Fibroblast of villous mesenchyme (primary cell): ENCODE data around the gene FRMD1. TPM values are rescaled to one million over a fixed set of nuclear protein-coding genes. Genes with fewer than 3 reads are reported as not detected.

Source experiments
- DNase-seq: peaks from one replicate; pipeline ENCODE4 v3.0.0-alpha.2; 2010; ENCODE audit warnings: low read depth
- H3K4me3 ChIP-seq: 2 replicates; pipeline ENCODE4 v1.5.1; 2011; ENCODE audit warnings: low read depth, mild to moderate bottlenecking, low read length
- total RNA-seq: library from RNA; depleted of rRNA; stranded (reverse); fragments of >200 nt; gene quantifications from 2 replicates; pipeline ENCODE4 v1.2.3, GENCODE V29; 2012
- TF ChIP-seq, protein P1 (sequence below): IDR thresholded peaks from 2 replicates; pipeline ENCODE4 v1.5.1; 2012; ENCODE audit warnings: low read depth, mild to moderate bottlenecking, low read length; ENCODE audit not compliant: insufficient read depth

The FRMD1 gene
- total RNA-seq, 1 donor: not detected

- no peak for DNase-seq
- TF ChIP-seq, protein P1, sequence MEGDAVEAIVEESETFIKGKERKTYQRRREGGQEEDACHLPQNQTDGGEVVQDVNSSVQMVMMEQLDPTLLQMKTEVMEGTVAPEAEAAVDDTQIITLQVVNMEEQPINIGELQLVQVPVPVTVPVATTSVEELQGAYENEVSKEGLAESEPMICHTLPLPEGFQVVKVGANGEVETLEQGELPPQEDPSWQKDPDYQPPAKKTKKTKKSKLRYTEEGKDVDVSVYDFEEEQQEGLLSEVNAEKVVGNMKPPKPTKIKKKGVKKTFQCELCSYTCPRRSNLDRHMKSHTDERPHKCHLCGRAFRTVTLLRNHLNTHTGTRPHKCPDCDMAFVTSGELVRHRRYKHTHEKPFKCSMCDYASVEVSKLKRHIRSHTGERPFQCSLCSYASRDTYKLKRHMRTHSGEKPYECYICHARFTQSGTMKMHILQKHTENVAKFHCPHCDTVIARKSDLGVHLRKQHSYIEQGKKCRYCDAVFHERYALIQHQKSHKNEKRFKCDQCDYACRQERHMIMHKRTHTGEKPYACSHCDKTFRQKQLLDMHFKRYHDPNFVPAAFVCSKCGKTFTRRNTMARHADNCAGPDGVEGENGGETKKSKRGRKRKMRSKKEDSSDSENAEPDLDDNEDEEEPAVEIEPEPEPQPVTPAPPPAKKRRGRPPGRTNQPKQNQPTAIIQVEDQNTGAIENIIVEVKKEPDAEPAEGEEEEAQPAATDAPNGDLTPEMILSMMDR: no peak
- no peak overlapping the region for H3K4me3 ChIP-seq
Measured at GRCh38 chr6:168016176-168016620, 62.8 kb downstream of the FRMD1 start.

- no peak overlapping the region for H3K4me3 ChIP-seq
- TF ChIP-seq, protein P1: no peak
- DNase-seq: peak; percentile 45
Measured at GRCh38 chr6:168015482-168016175, 63.4 kb downstream of the FRMD1 start.

DNA sequence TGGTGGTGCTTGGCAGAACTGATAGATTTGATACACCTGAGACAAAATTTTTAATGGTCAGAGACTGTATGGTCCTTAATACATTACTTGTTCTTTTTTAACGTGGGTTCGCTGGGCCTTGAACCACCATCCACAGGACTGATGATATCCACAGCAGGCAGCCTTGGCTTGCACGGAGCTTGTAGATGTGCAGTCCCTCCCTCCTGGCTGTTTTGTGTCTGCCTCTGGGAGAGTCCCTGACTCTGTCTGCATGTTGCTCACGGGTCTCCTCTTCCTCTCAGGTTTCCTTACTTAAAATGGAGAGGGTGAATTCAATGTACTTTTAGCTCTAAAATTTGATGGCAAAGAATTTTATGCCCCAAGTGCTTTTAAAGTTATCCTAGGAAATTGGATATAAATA, 64.0 kb downstream of the FRMD1 start:
- H3K4me3 ChIP-seq: no peak overlapping the region
- TF ChIP-seq, protein P1: no peak
- DNase-seq: no peak

GRCh38 chr6:168014428-168014827, 64.6 kb downstream of the FRMD1 start:
- DNase-seq: no peak
- H3K4me3 ChIP-seq: no peak overlapping the region
- TF ChIP-seq, protein P1: no peak

- no peak overlapping the region for H3K4me3 ChIP-seq
- DNase-seq: no peak
- TF ChIP-seq, protein P1: no peak
Measured at GRCh38 chr6:168013250-168013915, 65.6 kb downstream of the FRMD1 start.

GRCh38 chr6:168012431-168013249, 66.4 kb downstream of the FRMD1 start:
- no peak for DNase-seq
- TF ChIP-seq, protein P1: no peak
- no peak overlapping the region for H3K4me3 ChIP-seq
